Measurements from ENCODE around the gene RNLS.

Gene RNLS

GRCh38 chr10:88260329-88261051, 322.6 kb downstream of the RNLS start:
- no peak for DNase-seq (ENCODE audit: low spot score)

GRCh38 chr10:88259381-88259780, 323.7 kb downstream of the RNLS start:
- DNase-seq (ENCODE audit: low spot score): no peak

GRCh38 chr10:88256886-88257285, 326.2 kb downstream of the RNLS start:
- DNase-seq (ENCODE audit: low spot score): peak; percentile 78

- no peak for DNase-seq (ENCODE audit: low spot score)
Observed at GRCh38 chr10:88256013-88256680, 327.0 kb downstream of the RNLS start.

- DNase-seq (ENCODE audit: low spot score): no peak
Observed at GRCh38 chr10:88254091-88254490, 329.0 kb downstream of the RNLS start.

- no peak for DNase-seq (ENCODE audit: low spot score)
Observed at GRCh38 chr10:88253622-88254021, 329.5 kb downstream of the RNLS start.

- DNase-seq (ENCODE audit: low spot score): no peak
Observed at GRCh38 chr10:88253128-88253527, 330.0 kb downstream of the RNLS start.

GRCh38 chr10:88249450-88249849, 333.7 kb downstream of the RNLS start:
- no peak for DNase-seq (ENCODE audit: low spot score)

- no peak for DNase-seq (ENCODE audit: low spot score)
Observed at GRCh38 chr10:88246675-88247074, 336.4 kb downstream of the RNLS start.

- no peak for DNase-seq (ENCODE audit: low spot score)
Observed at GRCh38 chr10:88245974-88246511, 337.1 kb downstream of the RNLS start.

GRCh38 chr10:88244781-88245625, 338.1 kb downstream of the RNLS start:
- no peak for DNase-seq (ENCODE audit: low spot score)

- DNase-seq (ENCODE audit: low spot score): peak; percentile 79
Observed at GRCh38 chr10:88243836-88244730, 339.0 kb downstream of the RNLS start.

GRCh38 chr10:88243202-88243744, 339.8 kb downstream of the RNLS start:
- DNase-seq (ENCODE audit: low spot score): no peak

- DNase-seq (ENCODE audit: low spot score): no peak
Observed at GRCh38 chr10:88241501-88241900, 341.6 kb downstream of the RNLS start.

GRCh38 chr10:88239212-88239611, 343.9 kb downstream of the RNLS start:
- no peak for DNase-seq (ENCODE audit: low spot score)

- DNase-seq (ENCODE audit: low spot score): no peak
Observed at GRCh38 chr10:88238615-88238914, 344.6 kb downstream of the RNLS start.

- DNase-seq (ENCODE audit: low spot score): no peak
Observed at GRCh38 chr10:88237896-88238614, 345.1 kb downstream of the RNLS start.

- DNase-seq (ENCODE audit: low spot score): no peak
Observed at GRCh38 chr10:88236121-88236743, 346.9 kb downstream of the RNLS start.

GRCh38 chr10:88234297-88234696, 348.8 kb downstream of the RNLS start:
- no peak for DNase-seq (ENCODE audit: low spot score)

- no peak for DNase-seq (ENCODE audit: low spot score)
Observed at GRCh38 chr10:88233870-88234269, 349.2 kb downstream of the RNLS start.

Measured in SK-N-DZ (cell line).